Pancreas (tissue), 10 donors: ENCODE results near the gene NAALADL1. TPM values are rescaled to one million over a fixed set of nuclear protein-coding genes. Genes with fewer than 3 reads are reported as not detected.

ENCODE experiments used
- ATAC-seq, 4 donors: fragments of 200-7000 bp; cut with Tn5 transposase; one replicate each; pipeline versions ENCODE4 v1.8.0 to v1.9.1; 2020; ENCODE audit warnings: mild to moderate bottlenecking in 4 of 4, moderate library complexity in 4 of 4
- DNase-seq, 6 donors: peaks; one replicate each; pipeline ENCODE4 v3.0.0-alpha.2; 2020
- FAIRE-seq: peaks from 2 replicates; lab custom pipeline; 2012; peaks lifted over from hg19 to GRCh38; lab: Jason Lieb, UNC
- H3K27ac ChIP-seq, 4 donors: fragments of 200-600 bp; sonication (generic); 1 replicate in 3 of 4; 2 replicates in 1 of 4; pipeline versions ENCODE4 v1.5.0 to v1.8.0; 2020
- H3K27me3 ChIP-seq, 4 donors: fragments of 200-600 bp; one replicate each; pipeline ENCODE4 v1.8.0; 2021
- H3K36me3 ChIP-seq, 3 donors: fragments of 200-600 bp; sonication (generic) in 1 of 3; one replicate each; pipeline versions ENCODE4 v1.5.0 to v1.8.0; 2020 to 2021
- H3K4me1 ChIP-seq, 3 donors: fragments of 200-600 bp; one replicate each; pipeline ENCODE4 v1.8.0; 2021
- H3K4me3 ChIP-seq, 4 donors: fragments of 200-600 bp; sonication (generic) in 2 of 4; one replicate each; pipeline versions ENCODE4 v1.5.0 to v1.8.0; 2020 to 2021
- H3K9me3 ChIP-seq, 4 donors: fragments of 200-600 bp; one replicate each; pipeline ENCODE4 v1.8.0; 2021
- WGBS, 2 donors: extraction: QIAGEN DNeasy Blood & Tissue Kit; methylation state at CpG; one replicate each; pipeline ENCODE4 v1.1.7; 2013; 5-methylcytosine and 5-hydroxymethylcytosine counted together
- intact Hi-C, 3 donors: fragments of 100-400 bp; cut with DNase I; formaldehyde crosslinking; loops; one replicate each; pipeline versions ENCODE4 v1.11.1 to v1.14.2; 2022
- polyA plus RNA-seq, 2 donors: library from polyadenylated mRNA; stranded (reverse); fragments of 200-250 nt; gene quantifications; one replicate each; pipeline ENCODE4 v1.2.3, GENCODE V29; 2013
- total RNA-seq, 6 donors: library from RNA; stranded (reverse); fragmentation: NEBNext Ultra II Directional in 4 of 6; extraction: Animal tissue kit (Norgen Biotek cat#: 25700) in 4 of 6; gene quantifications; one replicate each; pipeline versions ENCODE4 v1.2.1 to v1.2.4, GENCODE V29; 2021 to 2023
- TF ChIP-seq, protein P1 (sequence below), 4 donors: fragments of 200-600 bp; sonication (generic) in 3 of 4; IDR thresholded peaks; one replicate each; pipeline versions ENCODE4 v1.5.0 to v1.8.0; 2021; ENCODE audit warnings: antibody characterized with exemption in 4 of 4
- donor health status: healthy with polysubstance abuse.
- donor health status: DM: no; HTN: no; CAD: no; lungs with moderate emphysema.
- donor health status: DM: no; HTN: no; CAD: no.
- donor health status: control.
- donor health status: control.
- donor health status: Bipolar disorder and iron deficiency.
- donor health status: DM: yes; HTN: yes; CAD: no.
- donor health status: DM: no; HTN: no; CAD: no.
- donor health status: DM: no; HTN: no; CAD: no.
- donor health status: DM: yes; HTN: yes; CAD: no.

NAALADL1 gene
- total and polyA plus RNA-seq, 8 donors: 0.51 to 7.6 (median 1.4) TPM

- intact Hi-C loops: loop anchor here in 1 of 3 donors (10.0 kb wide), 1 partner anchor 100 kb away; the partner anchor contains the start of genes TM7SF2 and ZNHIT2
- 31 to 37% methylated on average over 20 to 23 of the region's 23 CpGs for WGBS, 2 donors
Observed at GRCh38 chr11:65014726-65015227, 43.6 kb downstream of the NAALADL1 start.

GRCh38 chr11:65013888-65014725 is 44.2 kb downstream of the NAALADL1 start, which contains the start of gene ARL2:
ARL2 (plus strand) TSS chr11:65014160; CDS start chr11:65014208, 48 bp downstream.
- H3K27me3 ChIP-seq: no peaks in the 10 kb centered on the region
- peak within 1 kb of the TSS; percentile 70 to 86 (median 80) for H3K4me3 ChIP-seq
- H3K36me3 ChIP-seq: no peaks in the 10 kb centered on the region
- intact Hi-C loops: loop anchor here in 1 of 3 donors (10.0 kb wide), 1 partner anchor 101 kb away; the partner anchor contains the start of genes TM7SF2 and ZNHIT2
- H3K27ac ChIP-seq: peak within 1 kb of the TSS; percentile 95 to 99 (median 98)
- peak; percentile 86 to 95 (median 90) for DNase-seq
- H3K9me3 ChIP-seq: no peaks in the 10 kb centered on the region
- 0 to 1% methylated on average over 75 to 96 of the region's 96 CpGs for WGBS, 2 donors
- no peak for FAIRE-seq
- H3K4me1 ChIP-seq: peaks cover 0 to 9% (median 0%) of the 10 kb centered on the region in 3 donors
- TF ChIP-seq, protein P1, sequence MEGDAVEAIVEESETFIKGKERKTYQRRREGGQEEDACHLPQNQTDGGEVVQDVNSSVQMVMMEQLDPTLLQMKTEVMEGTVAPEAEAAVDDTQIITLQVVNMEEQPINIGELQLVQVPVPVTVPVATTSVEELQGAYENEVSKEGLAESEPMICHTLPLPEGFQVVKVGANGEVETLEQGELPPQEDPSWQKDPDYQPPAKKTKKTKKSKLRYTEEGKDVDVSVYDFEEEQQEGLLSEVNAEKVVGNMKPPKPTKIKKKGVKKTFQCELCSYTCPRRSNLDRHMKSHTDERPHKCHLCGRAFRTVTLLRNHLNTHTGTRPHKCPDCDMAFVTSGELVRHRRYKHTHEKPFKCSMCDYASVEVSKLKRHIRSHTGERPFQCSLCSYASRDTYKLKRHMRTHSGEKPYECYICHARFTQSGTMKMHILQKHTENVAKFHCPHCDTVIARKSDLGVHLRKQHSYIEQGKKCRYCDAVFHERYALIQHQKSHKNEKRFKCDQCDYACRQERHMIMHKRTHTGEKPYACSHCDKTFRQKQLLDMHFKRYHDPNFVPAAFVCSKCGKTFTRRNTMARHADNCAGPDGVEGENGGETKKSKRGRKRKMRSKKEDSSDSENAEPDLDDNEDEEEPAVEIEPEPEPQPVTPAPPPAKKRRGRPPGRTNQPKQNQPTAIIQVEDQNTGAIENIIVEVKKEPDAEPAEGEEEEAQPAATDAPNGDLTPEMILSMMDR (IDR thresholded peaks at IDR 0.05): peak; percentile 81 to 90 (median 84)
- peak; percentile 87 to 94 (median 90) for ATAC-seq

More at GRCh38 chr11:65014726-65015227, 43.6 kb downstream of the NAALADL1 start:
- Histone ChIP-seq H3K27ac (peak overlapping the region; percentile 95 to 99 (median 98)), H3K9me3 (no peaks in the 10 kb centered on the region), H3K4me3 (peak overlapping the region; percentile 70 to 86 (median 80)), H3K4me1 (peaks cover 0 to 9% (median 0%) of the 10 kb centered on the region in 3 donors), H3K36me3 (no peaks in the 10 kb centered on the region), H3K27me3 (no peaks in the 10 kb centered on the region)
- ATAC-seq (peak in 3 of 4 donors; percentile 8 to 22 (median 18)), FAIRE-seq (no peak), DNase-seq (peak in 1 of 6 donors; percentile 50)
- TF ChIP-seq, protein P1 (IDR thresholded peaks at IDR 0.05): no peak

DNA sequence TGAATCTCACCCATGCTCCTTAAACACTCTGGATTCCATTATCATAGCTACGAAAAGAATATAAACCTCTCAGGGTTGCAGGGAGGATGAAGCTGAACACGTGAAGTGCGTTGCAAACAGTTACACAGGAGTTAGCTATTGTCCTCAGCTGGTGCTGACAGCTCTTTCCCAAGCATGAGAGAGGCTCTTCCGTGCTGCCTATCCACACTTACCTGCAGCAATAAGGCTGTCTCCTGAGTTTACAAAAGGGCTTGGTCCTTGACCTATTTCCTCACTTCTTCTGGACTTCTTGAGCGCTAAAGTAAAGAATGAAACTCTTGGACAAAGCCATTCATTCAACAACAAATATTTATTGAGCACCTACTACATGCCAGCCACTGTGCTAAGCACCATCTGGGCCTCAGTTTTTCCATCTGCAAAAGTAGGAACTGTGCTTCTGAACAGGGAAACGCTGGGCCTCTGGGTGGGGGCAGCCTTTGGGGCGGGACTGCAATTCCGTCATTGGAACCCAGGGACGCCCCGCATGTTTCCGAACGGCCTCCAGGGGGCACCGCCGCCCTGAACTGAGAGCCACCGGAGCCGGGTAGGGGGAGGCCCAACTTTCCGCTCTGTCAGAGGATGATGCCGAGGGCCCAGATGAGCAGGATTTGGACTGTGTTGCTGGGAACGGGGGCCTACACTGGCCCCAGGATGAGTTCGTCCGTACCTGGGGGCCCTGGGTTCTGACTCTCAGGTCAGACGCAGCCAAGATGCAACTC is 45.0 kb downstream of the NAALADL1 start:
- 5% methylated on average over 22 of the region's 22 CpGs for WGBS, 2 donors
- intact Hi-C loops: loop anchor here in 1 of 3 donors (10.0 kb wide), 1 partner anchor 101 kb away; the partner anchor contains the start of genes TM7SF2 and ZNHIT2
- no peak for FAIRE-seq
- Histone ChIP-seq H3K27me3 (no peaks in the 10 kb centered on the region), H3K27ac (peak overlapping the region; percentile 95 to 99 (median 98)), H3K4me3 (peak overlapping the region; percentile 70 to 86 (median 80)), H3K4me1 (peaks cover 0 to 9% (median 0%) of the 10 kb centered on the region in 3 donors), H3K9me3 (no peaks in the 10 kb centered on the region), H3K36me3 (no peaks in the 10 kb centered on the region)
- peak; percentile 83 to 94 (median 90) for DNase-seq
- ATAC-seq: peak; percentile 82 to 96 (median 90)
- TF ChIP-seq, protein P1 (IDR thresholded peaks at IDR 0.05): peak; percentile 40 to 75 (median 64)

DNA sequence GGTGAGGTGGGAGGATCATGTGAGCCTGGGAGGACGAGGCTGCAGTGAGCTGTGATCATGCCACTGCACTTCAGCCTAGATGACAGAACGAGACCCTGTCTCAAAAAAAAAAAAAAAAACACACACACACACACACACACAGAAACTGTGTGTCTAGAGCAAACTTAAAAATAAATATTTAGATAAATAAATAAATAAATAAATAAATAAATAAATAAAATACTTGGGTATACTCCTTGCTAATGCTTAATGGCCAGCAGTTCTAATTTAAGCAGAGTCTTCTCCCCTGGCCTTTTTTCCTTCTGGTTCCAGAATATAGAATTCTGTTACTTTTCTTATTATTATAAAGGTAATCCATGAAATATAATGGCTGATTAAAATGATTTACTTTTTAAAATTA is 49.5 kb downstream of the NAALADL1 start:
- H3K27ac ChIP-seq: no peak overlapping the region
- no peaks in the 10 kb centered on the region for H3K27me3 ChIP-seq
- H3K9me3 ChIP-seq: no peaks in the 10 kb centered on the region
- no peaks in the 10 kb centered on the region for H3K36me3 ChIP-seq
- DNase-seq (no peak), ATAC-seq (no peak), FAIRE-seq (no peak)
- no peak overlapping the region for H3K4me3 ChIP-seq
- intact Hi-C loops: no loop called here
- 84 to 97% methylated on average over 2 of the region's 2 CpGs for WGBS, 2 donors
- H3K4me1 ChIP-seq: peaks cover 0 to 5% (median 0%) of the 10 kb centered on the region in 3 donors
- TF ChIP-seq, protein P1 (IDR thresholded peaks at IDR 0.05): no peak
